NCI-H2029 treated with DMSO at 0.1 percent for 48 hours (cell line): ENCODE measurements around the gene FMN2.
A peak's percentile ranks its signal among the peaks of the same experiment; 100 is the strongest.

Experiments used
- DNase-seq: peaks from one replicate; lab custom pipeline; 2025; lab: John Stamatoyannopoulos, UW

Gene FMN2

GRCh38 chr1:240091614-240092300, at the start of gene FMN2:
Gene FMN2 (plus strand): TSS chr1:240091883. CDS start chr1:240092110, 227 bp downstream.
- DNase-seq = peak; percentile 8

GRCh38 chr1:240044620-240045019, 47.1 kb upstream of the FMN2 start:
- no peak for DNase-seq

DNA sequence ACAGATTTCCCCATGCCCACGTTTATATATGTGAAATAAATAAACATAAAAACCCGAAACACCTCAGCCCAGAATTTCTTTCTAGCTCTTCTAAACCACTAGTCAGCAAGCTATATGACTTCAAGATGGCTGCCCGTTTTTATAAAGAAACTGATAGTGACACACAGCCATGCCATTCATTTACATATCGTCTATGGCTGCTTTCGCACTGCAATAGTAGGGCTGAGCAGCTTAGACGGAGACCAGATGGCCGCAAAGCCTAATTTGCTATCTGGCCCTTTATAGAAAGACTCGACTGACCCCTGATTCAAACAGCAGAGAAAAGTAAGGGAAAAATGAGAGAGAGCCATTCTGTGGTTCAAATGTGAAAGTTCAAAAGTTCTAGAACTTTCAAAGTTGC, 45.7 kb upstream of the FMN2 start:
- DNase-seq = no peak

DNA sequence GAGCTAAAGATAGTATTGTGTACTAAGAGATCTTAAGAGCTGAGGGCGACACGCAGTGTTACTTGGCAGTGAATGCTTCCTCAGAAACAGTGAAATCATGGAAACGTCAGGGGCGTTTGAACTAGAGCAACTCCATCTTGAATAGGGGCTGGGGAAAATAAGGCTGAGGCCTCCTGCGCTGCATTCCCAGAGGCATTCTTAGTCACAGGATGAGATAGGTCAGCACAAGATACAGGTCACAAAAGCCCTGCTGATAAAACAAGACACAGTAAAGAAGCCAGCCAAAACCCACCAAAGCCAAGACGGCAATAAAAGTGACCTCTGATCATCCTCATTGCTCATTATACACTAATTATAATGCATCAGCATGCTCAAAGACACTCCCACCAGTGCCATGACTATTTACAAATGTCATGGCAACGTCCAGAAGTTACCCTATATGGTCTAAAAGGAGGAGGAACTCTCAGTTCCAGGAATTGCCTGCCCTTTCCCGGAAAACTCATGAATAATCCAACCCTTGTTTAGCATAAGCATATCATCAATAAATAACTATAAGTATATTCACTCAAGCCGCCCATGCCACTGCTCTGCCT, 37.5 kb upstream of the FMN2 start:
- DNase-seq = no peak

DNA sequence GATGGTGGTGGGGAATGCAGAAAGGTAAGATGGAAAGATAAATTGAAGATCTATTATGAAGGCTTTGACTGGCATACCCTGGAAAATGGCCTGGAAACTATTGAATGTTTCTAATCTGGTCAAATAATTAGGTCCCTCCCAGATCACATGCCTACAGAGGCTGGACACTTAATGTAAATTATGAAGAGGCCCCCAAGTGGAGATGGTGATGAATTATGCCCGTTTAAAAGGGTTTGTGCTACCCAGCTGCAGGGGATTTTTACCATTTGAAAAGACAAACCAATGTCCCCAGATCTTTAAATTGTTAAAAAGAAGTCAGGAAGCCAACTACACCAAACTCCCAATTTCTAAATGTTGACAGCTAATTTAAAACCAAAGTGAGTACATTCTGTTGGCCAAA, 35.7 kb upstream of the FMN2 start:
- DNase-seq = no peak

DNA sequence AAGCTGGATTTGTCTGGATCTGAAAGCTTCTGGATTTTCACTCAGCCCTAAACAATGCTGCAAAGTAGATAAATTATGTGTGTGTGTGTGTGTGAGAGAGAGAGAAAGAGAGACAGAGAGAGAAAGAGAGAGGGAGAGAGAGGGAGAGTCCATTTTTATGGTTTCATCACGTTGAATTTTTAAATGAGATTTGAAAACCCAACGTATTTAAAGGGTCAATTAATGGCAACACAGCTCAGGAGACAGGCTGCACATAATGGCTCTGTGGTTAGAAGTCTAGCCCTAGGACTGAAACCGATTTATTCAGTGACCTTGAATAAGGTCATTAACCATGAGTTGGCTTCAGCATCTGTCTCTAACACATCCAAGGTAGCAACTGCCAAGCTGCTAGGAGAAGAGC, 35.3 kb upstream of the FMN2 start:
- DNase-seq = no peak

- DNase-seq = no peak
These were observed 33.6 kb upstream of the FMN2 start for GRCh38 chr1:240058049-240058448.

- no peak for DNase-seq
These were observed 22.7 kb upstream of the FMN2 start for GRCh38 chr1:240068961-240069360.

- DNase-seq = no peak
These were observed 21.5 kb upstream of the FMN2 start for GRCh38 chr1:240070188-240070587.

GRCh38 chr1:240073097-240073496, 18.6 kb upstream of the FMN2 start:
- DNase-seq = no peak

- no peak for DNase-seq
These were observed 17.3 kb upstream of the FMN2 start for GRCh38 chr1:240074422-240074821.

DNA sequence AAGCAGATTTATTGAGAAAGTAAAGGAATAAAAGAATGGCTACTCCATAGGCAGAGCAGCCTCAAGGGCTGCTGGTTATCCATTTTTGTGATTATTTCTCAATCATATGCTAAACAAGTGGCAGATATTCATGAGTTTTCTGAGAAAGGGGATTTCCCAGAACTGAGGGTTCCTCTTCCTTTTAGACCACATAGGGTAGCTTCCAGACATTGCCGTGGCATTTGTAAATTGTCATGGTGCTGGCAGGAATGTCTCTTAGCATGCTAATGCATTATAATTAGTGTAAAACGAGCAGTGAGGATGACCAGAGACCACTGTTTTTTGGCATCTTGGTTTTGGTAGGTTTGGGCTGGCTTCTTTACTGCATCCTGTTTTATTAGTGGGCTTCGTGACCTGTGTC, 16.8 kb upstream of the FMN2 start:
- DNase-seq = no peak

DNA sequence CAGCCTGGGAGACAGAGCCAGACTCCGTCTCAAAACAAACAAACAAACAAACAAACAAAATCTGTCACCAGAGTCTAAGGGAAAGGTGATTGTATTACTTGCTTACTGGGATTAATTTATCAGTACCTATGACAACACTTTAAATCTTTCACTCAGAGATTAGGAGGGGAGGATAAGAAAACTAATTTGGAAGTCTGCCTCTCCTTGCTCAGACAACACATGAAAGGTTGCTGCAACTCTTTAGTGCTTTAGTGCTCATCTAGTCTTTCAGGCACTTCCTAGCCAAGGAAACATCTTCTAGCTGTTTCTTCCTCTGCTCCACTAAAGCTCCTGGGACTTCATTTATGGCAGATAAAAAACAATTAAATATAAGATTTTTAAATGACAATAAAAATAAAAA, 7.3 kb upstream of the FMN2 start:
- DNase-seq = no peak

DNA sequence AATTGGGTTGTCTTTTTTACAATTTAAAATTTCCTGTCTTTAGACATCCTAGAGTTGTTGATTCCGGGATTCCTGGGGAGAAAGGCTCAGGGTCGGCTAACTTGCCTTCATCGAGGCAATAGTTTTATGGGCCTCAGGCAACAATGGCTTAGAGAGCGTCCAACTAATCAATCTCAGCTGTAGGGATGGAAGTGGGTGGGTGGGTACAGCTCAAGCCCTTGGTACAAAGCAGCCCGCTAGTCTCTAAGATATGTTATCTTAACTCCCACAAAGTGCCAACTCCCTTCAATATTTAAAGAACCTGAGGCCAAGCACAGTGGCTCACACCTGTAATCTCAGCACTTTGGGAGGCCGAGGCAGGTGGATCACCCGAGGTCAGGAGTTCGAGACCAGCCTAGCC, 6.9 kb upstream of the FMN2 start:
- no peak for DNase-seq

DNA sequence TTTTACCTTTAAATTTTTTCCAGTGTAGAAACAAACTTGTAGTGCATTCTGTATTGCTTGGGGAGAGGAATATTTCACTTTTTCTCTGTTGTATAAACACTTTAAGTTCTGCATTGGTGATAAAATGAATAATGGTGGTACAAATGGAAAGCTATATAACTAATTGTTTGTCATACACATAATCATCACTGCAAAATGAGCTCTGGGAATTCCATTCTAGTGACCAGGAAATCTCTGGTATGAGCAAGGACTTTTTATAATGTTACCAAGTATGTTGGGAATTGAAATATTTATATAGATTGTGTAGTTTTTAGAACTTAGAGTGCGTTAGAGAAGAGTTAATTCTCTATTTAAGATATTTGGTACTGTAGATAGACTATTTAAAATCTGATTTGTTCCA, 5.0 kb upstream of the FMN2 start:
- DNase-seq = no peak

- DNase-seq = no peak
These were observed 1.7 kb upstream of the FMN2 start for GRCh38 chr1:240090014-240090413.

DNA sequence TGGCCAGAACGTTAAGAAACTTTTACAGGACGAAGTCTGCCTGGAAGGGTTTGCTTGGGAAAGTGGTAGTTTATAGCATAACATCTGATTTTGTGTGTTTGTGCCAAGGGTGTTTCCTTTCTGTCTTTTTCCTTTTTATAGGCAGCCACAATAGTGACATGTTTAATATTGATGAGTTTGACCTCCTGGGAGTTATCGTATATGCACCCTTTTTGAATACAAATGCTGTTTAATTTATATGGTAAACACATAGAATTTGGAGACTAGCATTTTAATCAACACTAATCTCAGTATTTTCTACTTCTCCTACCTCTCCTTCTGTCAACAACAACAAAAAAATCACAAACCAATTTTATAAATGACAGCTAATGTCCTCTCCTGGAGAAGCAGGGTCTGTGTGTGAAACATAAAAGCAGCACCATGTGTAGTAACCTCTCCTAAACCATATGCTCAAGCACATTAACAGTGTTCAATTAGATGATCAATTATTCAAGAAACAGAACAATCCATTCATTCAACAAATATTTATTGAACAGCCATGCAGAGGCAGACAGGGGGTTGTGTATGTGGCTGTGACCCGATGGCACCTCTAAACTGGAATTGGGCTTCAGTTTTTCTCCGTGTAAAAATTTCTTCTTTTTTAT, 604 bp upstream of the FMN2 start:
- DNase-seq = no peak

DNA sequence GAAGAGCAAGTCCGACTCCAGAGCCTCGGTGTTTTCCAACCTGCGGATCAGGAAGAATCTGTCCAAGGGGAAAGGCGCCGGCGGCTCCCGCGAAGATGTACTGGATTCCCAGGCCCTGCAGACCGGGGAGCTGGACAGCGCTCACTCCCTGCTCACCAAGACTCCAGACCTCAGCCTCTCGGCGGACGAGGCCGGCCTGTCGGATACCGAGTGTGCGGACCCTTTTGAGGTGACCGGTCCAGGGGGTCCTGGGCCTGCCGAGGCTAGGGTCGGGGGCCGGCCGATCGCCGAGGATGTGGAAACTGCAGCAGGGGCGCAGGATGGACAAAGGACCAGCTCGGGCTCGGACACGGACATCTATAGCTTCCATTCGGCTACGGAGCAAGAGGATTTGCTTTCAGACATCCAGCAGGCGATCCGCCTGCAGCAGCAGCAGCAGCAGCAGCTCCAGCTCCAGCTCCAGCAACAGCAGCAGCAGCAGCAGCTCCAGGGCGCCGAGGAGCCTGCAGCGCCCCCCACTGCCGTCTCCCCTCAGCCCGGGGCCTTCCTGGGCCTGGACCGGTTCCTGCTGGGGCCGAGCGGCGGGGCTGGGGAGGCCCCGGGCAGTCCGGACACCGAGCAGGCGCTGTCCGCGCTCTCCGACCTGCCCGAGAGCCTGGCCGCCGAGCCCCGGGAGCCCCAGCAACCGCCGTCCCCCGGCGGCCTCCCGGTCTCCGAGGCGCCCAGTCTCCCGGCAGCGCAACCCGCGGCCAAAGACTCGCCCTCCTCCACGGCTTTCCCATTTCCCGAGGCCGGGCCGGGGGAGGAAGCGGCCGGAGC, 827 bp downstream of the FMN2 start:
- no peak for DNase-seq

- no peak for DNase-seq
These were observed 1.7 kb downstream of the FMN2 start for GRCh38 chr1:240093120-240093961.

DNA sequence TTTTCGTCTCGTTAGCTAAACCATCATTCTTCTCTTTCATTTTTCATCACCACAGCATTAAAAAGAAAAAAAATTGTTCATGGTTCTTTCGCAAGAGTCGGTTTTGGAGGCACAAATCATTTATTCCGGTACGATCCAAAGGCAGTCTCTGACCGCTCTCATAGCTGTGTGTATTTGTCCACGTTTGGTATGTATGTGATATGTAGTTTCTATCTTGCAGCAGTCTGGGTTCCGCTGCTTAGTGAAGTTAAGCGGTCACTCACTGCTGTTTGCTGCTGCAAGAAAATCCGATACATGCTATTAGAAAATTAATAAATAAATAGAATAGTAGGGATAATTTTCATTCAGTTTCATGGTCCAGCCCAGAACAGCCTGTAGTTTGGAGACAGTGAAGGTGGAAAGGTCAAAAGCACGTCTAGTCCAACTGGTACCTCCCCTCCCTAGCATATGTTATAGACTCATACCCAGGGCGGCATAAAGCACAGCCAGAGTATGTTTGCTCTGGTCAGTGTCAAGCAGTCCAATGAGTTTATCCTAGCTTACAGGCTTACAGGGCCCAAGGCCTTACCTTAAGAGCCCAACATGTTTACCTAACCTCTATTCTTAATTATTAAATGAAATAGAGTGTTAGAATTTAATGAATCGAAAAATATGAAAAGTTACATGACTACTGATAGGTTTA, 2.5 kb downstream of the FMN2 start:
- DNase-seq = no peak

GRCh38 chr1:240096974-240097373, 5.3 kb downstream of the FMN2 start:
- DNase-seq = no peak
